ENCODE data around the gene LCP1.
"Not testable (repeated sequence)": the region's sequence is repeated elsewhere in the genome, so short reads cannot be mapped to it uniquely, and the experiment has no call there.

Gene LCP1

DNA sequence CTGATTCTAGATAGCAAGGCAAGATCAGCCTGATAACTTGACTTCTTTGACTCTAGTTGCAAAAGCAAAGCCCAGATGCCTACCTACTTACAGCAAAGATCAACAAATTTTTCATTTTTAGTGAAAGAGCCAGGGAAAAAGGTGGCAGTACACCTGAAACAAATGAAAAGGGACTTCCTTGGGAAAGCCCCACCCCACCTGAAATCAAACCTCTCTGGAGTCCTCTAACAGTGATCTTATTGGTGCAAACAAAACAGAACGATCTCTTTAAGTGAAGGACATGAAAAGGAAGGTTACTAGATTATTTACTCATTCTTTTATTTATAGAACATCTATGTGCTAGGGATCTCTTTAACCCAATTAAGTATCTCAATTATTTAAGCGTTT lies 507 bp upstream of the LCP1 start:
- DNase-seq (ENCODE audit: low read depth), result no peak

DNA sequence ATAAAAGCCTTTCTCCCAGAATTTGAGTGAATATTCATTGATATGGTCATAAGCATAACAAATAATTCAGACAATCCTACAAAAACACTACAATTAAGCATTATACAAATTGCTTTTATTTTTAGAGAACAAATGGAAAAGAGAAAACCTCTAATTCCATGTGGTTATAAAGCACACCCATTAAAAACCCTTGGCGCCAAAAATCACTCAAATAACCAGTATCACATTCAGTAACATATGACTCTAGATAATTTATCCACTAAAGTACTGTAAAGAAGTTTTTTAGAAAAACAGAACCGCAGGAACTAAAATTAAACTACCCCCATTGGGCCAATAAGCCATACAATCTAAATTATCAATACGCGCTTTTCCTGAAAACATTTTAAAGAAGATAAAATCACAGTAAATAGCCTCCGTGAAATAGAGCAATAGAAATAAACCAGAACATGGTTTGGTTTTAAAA lies 569 bp downstream of the LCP1 start:
- DNase-seq (ENCODE audit: low read depth), result no peak

DNA sequence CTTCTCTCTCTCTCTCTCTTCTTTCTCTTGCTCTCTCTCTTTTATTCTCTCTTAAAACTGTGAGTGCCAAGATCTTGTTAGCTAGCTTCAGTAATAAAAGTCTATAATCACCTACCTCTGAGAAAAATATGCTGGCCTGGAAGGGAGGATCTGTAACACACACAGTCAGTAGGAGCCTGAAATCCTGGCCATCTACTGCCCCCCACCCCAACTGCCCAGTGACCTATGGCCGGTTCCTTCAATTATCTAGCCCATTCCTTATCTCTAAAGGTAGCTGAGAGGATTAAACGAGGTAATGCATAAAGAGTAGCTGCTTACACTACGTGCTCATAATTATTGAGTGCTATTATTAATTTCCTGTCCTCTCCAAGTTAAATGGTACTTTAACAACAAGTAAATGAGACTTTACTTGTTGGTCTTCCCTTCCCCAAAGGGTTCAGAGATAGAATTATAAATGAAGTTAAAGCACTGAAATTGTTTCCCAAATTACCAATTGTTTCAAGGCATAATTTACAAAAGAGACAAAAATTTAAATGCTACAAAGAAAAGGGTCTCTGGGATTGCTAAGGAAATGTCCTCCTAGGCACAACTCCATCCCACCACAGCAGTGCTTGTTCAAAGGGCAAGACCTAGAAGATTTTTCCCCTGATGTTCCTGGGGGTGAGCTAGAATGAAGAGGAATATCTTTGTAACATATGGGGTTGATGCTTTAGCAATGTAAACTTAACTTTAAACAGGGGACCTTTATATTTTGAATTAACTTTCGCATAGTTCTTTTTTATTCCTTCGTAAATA lies 1.8 kb downstream of the LCP1 start:
- DNase-seq (ENCODE audit: low read depth), result no peak

DNA sequence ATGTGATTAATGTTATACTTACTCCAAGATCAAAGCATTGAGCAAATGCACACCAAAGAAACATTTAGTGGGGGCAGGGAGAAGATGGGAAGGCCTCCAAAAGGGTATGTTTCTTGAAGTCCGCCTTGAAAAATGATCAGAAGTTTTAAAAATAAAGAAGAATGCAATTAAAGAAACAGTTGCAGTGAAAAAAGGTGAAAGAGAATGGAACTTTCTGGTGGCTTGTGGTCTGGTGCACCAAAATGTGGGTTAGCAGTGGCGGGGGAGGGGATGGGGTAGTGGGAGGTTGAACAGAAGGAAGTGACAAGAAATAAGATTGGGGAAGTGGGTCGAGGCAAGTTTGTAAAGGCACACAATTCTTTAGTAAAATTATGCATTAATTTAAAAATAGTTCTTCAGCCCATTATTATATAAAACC lies 2.5 kb downstream of the LCP1 start:
- DNase-seq (ENCODE audit: low read depth), result no peak

DNA sequence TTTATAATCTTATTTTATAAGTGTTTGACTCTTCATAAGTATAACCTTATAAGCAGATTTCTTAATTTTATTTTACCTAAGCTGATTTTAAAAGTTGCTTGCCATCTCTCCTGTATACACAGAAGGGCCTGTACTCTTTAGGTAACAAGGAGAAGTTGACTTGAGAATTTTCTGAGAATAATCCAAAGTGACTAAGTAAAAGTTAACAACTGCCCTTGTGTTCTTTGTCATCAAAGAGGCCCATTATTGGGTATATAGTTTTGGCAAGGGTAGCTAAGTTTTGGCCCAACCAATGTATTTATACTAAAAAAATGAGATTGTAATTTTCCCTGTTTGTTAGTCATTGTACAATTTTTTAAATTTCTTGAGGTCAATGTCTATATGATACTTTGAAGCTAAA lies 3.2 kb downstream of the LCP1 start:
- DNase-seq (ENCODE audit: low read depth), result no peak

DNA sequence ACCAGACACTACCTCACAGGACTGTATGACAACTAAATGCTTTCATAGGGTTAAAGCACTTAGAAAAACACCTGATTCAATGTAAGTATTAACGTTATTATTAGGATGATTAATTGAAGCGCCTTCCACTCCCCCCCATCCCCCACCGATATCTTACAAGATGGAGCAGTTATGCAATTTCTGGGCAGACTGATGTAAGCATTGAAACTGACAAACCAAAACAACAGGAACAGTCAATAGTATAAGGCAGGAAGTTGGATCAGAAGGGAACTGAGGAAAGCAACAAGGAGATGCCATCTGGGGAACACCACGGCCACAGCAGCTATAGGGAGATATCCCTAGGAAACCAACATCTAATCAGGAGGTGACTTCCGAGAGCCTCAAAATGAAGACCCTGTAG lies 3.8 kb downstream of the LCP1 start:
- DNase-seq (ENCODE audit: low read depth), result no peak

DNA sequence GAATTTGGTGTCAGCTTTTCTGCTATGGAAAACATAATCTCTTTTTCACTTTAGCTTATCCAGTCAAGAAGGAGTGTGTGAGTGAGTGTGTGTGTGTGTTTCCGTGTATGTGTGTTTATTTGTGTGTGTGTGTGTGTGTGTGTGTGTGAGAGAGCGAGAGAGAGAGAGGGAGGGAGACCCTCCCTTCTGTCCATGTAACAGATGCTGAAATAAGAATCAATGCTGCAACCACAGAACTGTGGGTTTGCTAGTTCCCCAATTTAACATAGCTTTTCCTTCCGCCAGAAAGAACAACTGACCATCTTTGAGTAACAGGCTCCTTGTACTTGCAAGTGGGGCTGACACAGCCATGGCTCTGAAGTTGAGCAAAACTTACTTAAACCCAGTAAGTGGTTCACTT lies 5.2 kb downstream of the LCP1 start:
- peak; percentile 58 for DNase-seq (ENCODE audit: low read depth)

DNA sequence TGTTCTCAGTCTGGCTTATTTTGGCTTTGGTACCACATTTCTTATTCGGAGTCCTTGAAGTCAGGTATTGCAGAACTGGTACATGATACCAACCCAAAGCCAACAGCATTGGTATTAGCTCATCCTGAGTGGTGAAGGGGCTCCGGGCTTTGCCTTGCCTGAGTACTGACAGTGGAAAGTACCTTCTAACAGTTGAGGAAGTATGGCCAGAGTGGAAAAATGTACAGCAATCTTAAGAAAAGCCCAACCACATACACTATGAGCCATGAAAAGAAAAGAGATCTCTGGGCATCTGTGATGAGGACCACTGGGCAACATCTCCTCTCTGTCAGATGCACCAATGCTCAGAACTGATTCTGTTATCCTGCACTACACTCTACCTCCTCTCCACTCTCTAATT lies 8.3 kb downstream of the LCP1 start:
- DNase-seq (ENCODE audit: low read depth), result no peak

DNA sequence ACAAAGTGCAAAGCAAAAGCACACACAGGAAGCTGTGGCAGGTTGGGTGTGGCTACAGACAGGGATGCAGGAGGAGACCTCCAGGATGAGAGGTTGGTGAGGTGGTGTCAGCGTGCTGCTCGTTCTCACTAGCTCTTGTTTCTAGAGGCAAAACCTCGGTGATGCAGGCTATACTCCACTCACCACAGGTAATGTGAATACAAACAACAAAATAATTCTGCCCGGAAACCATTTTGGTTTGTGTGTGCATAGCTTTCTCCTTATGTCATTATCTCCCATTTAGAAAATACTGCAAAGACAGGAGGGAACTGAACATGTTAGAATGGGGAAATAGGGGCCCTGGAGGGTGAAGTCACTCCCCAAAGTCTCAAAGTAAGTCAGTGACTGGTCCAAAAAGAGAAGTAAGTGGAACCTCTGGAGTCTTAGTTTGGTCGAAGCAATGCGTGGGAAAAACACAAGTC lies 9.4 kb downstream of the LCP1 start:
- DNase-seq (ENCODE audit: low read depth), result no peak

DNA sequence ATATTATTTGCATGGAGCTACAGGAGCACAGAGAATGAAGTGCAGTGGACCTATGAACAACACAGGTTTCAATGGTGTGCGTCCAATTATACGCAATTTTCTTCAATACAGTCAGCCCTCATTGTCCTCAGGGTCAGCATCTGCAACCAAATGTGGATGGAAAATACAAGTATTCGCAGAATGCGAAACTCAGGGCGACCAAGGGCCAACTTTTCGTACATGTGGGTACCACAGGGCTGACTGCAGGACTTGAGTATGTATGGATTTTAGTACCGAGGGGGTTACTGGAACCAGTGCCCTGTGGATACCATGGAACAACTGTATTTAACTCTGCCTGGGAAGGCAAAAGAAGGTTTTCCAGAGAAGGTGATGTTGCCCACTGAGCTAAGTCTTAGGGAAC lies 10.2 kb downstream of the LCP1 start:
- DNase-seq (ENCODE audit: low read depth), result no peak

DNA sequence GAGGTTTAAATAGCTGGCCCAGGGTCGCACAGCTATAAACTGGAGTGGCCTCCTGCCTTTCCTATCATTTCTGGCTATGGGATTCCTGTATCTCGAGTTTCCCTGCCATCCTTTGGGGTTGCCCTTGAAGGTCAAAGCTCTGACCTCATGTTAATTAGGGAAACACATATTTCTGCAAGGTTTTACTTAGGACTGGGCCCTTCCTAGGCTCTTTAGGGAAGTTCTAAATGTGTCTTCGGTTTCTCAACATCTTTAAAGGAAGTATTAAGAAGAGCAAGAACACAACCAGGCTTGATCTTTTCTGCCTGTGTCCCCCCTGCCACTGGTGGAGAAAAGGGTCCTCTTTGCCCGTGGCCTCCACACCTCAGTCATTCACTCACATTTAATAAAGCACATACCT lies 10.8 kb downstream of the LCP1 start:
- DNase-seq (ENCODE audit: low read depth), result no peak

DNA sequence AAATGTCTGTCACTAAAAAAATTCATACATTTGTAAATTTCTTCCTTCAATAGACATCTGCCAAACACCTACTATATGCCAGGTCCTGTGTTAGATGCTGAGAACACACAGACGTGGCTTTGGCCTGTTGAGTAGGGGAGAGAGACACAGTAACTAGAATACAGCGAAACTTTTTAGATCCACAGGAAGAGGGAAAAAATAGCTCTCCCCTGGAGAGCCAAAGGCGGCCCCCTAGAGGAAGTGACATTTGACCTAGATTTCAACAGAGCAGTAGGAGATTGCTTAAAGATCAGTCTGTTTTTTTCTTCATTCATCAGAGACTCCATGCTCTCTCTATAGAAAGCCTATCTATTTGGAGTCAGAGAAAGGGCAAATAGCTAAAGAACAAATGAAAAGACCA lies 11.3 kb downstream of the LCP1 start:
- DNase-seq (ENCODE audit: low read depth), result no peak

DNA sequence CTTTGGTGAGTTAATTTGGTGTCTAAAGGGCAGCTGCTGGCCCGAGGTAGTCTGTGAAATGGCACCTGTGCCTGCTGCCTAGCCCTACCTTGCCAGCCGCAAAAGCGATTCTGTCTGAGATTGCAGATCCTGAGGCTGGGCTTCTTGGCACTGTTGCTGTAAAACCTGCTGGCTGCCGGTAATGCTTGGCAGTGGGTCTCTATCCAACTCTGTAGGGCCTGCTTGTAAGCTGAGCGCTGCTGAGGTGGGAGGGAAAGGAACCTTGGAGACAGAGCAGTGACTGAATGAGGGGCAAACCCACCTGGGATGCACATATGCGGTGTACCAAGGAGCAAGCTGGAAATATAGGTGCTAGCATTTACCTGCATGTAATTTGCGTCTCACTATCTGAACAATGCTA lies 11.7 kb downstream of the LCP1 start:
- DNase-seq (ENCODE audit: low read depth), result no peak

DNA sequence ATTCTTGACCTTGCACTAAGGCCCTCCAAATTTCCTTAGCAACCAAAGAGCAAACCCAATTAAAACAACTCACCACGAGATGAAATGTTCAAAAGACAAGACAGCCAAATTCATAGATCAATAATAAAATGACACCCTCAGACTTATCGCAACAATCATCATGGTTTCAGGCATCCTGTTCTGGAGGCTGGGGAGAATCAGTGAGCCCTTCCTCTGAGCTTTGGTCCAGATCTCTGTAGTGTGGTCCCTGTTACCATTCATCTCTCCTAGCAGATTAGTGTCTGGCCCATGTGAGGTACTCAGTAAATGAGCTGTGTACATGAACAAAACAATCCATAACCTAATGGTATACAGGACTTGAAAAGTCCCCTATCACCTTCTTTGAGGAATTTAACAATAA lies 12.2 kb downstream of the LCP1 start:
- no peak for DNase-seq (ENCODE audit: low read depth)

DNA sequence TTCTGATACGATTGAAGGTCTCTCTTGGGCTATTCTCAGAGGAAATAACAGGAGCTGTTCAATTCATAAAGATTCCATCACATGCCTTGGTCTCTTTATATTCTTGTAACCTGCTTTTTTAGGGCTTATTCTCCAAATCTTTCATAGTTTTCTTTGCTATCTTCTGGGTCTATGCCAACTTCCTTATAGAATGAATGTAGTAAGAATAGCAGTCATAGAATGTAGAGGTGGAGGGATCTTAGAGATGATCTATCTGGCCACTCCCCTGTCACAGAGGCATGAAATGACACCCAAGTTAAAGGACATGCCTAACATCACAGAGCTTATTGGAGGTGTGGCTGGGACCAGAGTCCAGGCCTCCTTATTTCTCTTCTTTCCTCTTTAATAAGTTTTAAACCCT lies 13.2 kb downstream of the LCP1 start:
- no peak for DNase-seq (ENCODE audit: low read depth)

DNA sequence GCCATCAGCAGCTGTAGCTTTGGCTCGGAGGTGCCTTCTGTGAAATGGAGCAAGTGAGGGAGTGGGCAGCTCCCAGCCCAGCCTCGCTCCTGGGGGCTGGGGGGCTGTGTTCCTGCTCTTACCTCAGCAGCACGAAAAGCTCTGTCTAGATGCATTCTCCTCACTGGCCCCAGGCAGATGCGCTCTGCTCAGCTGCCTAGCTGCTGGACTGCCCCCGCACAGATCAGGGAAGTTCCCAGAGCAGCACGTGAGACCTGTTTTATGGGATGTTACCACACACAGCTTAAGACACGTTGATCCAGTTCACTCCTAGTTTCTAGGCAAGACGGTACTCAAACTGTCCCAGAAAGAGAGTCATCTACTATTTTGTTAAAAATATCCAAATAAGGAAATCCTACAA lies 13.6 kb downstream of the LCP1 start:
- DNase-seq (ENCODE audit: low read depth), result no peak

DNA sequence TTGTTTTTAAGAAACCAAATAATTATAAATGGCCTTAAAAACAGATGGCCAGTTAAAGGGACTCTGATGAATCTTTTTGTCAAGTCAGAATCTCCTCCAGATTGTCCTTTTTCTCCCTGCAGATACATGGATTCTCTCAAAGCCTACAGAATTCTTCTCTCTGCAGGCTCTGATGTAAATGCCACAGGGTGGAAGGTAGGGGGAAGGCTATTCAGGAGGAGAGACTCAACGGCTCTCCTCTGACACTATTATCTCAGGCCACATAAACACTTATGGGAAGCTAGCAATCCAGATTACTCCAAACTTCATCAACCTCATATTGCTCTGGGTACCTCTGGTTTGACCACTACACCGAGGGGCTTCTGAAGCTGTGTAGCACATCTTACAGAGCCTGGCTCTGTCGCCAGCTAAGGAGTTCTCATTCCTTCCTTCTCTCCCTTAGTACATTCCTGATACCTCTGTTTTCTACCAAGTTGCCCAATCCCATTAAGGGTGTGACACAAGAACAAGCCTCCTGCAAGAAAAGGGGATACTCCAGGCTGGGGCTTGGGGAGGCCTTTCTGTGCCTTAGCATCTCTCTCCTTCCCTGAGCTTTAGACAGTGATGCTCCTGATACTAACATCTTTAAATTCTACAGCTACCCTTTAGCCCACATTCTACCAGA lies 14.9 kb downstream of the LCP1 start:
- DNase-seq (ENCODE audit: low read depth), result no peak

DNA sequence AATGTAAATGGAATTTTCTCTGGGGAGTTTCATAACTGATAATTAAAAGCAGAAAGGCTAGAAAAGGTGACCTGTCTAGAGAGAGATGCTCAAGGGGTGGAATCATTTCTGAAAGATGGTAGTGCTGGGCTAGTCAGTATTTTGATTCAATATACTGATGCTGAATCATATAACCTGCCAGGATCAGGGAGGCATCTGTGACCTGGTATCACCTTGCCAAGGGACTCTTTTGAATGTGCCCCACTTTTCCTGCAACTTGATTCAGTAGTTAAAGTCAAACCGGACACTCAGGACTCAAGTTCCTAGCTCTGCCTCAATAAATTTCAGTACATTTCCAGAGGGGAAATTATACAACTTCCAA lies 15.8 kb downstream of the LCP1 start:
- no peak for DNase-seq (ENCODE audit: low read depth)

DNA sequence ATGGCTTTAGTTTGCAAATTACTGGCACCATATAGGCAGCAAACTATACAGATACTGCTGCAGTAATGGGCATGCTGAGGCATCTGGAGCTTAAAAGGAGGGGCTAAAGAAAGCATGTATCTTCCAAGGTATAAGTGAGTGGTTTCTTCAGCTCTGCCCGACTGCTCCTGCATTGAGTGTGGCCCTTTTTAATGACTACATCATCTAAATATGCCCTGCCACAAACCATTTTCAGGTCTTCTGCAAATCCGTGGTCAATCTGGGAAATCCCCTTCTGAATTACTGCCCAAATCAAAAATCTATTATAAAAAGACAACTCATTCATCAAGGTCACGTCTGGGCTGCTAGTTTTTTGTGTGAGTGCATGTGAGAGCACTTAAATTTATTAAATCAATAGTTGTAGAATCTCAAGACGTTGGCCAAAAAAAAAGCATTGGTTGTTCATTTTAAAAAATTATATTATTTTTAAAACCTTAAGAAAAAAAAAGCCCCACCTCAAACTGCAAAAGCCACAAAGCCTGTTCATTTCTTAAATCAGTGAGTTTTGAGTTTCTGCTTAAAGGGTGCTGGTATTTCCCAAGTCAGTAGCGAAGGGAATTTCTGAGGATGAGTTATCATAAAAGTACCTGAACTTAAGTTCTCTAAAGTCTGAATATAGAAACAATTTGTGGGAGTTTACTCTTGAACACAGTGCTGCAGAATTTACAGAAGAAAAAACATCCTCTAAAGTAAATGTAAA lies 16.3 kb downstream of the LCP1 start:
- no peak for DNase-seq (ENCODE audit: low read depth)

DNA sequence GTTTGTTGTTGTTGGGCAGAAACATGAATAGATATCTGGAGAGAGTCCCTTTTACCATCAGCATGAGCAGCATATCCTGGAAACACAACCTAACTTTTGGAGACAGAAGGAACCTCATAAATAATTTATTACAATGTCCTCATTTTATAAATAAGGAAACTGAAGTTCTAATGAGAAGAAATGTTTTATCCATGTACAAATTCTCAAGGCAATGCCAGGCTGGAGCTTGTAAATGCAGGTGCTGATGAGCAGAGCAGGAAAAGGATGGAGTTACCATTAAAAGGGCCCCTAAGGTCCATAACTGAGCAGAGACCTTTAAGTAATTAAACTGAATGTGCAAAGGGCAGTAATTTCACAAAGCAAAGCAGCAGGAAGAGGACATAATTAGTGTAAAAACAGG lies 17.3 kb downstream of the LCP1 start:
- no peak for DNase-seq (ENCODE audit: low read depth)

DNA sequence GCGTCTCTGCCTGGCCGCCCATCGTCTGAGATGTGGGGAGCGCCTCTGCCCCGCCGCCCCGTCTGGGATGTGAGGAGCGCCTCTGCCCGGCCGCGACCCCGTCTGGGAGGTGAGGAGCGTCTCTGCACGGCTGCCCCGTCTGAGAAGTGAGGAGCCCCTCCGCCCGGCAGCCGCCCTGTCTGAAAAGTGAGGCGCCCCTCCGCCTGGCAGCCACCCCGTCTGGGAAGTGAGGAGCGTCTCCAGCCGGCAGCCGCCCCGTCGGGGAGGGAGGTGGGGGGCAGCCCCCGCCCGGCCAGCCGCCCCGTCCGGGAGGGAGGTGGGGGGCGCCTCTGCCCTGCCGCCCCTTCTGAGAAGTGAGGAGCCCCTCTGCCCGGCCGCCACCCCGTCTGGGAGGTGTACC lies 19.2 kb downstream of the LCP1 start:
- not testable (repeated sequence) for DNase-seq (ENCODE audit: low read depth)

DNA sequence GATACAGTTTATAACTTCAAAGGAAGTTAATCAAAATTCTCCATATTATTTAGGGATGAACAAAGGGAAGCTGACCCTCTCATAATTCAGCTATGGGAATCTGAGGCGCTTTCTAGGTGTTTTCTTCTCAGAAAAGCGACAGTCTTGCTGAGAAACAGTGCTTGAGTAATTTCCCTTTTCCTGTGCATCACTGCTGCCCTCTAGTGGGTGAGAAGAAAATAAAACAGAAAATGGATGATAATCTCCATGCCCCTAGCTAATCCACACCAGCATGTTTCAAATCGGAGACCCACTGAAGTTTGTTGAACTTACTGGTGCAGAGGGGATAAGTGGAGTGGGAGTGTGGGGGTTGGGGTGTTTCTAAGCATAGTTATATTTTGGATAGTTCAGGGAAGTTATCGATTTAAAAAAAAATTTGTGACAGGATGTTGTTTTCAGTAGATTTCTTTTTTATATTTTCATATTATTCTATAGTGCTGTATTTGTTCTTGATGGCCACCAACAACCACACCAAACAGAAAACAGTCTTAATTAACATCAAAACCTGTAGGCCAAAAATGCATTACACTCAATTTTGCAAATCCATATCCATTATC lies 21.4 kb downstream of the LCP1 start:
- DNase-seq (ENCODE audit: low read depth), result no peak

DNA sequence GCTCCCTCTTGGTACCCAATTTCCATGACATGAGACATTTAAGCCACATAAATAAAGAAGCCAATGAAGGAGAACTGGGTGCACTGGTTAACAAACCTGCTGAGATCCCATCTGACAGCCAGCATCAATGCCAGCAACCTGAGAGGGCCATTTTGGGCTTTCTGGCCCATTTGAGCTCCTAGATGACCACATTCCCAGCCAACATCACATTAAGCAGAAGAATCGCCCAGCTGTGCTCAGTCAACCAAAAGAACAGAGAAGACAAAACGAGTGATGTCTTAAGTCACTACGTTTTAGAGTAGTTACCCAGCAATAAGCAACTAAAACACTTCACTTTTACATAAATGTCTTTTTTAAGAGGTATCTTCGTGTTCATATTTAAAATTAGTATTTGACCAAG lies 21.9 kb downstream of the LCP1 start:
- no peak for DNase-seq (ENCODE audit: low read depth)
